NCI-H1930 (cell line): ENCODE data around the gene PAM.
A peak's percentile ranks its signal among the peaks of the same experiment; 100 is the strongest.

Source experiments
- DNase-seq, 2 experiments: peaks; one replicate each; lab custom pipeline; 2025; lab: John Stamatoyannopoulos, UW

PAM gene

DNA sequence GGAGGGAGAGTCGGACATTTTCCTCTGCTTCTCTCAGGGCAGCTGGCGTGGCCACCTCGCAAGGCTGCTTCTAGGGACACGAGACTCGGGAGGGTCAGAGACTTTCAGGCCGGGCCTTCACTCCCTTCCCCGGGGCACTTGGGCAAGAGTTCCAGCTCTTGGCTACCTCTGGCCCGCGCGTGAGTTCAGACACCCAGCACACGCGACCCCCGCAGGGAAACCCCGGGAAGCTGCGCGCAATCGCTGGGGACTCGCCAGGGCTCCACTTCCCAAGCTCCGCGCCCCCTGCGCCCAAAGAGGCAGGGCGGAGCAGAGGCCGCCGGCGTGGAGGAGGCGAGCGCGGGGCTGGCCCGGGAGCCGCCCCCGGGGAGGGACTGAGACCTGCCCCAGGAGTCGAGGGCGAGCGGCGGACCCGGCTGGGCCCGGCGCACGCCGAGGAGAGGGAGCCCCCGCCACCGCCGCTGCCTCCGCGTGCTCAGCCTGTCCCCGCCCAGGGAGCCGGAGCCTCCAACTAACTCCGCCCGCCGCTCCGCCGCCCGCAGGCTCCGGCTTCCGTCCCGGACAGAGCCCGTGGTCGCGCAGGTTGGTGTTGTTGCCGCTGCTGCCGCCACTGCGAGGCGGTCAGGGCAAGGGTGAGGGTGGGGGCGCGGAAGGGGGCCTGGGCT is at the start of gene PAM:
Gene PAM (plus strand): TSS at position 539 of the 665 bp plus-strand sequence. CDS start 110,891 bp downstream, outside the sequence.
- DNase-seq: peak; percentile 4 to 13

DNA sequence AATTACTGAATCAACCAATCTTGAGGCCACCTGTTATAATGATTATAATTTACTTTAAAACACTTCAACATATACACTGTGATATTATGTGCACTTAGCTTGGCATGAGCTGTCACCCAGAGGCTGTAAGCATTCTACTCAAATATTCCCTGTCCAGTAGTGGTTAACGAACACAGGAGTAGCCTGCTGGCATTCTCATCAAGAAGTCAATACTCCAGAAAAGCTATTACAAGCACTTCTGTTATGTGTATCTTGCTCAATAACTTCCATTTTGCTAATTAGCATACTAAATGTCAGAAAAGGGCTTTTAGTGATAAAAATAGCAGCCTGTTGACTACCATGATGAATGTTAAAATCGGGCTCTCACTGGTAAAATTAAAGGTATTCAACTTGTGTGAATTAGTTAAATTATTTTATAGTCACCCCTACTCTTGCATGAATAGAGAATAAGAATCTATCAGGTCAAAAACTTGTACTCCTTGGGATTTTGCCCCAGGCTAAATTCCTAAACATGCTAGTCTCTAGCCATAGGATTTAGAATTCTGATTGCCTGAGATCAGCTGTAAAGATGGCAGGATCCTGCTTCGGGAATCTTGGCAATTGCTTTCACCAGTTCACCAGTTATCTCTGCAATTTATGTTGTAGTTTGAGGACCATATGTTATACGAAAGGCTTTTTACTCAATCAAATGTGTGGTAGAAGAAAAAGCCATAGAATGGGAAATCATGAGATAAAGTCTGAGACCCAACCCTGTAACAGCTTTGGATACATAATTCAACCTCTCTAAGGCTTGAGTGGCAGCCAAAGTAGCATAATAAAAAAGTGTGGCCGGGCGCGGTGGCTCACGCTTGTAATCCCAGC is 43.4 kb upstream of the PAM start:
- DNase-seq: no peak

DNA sequence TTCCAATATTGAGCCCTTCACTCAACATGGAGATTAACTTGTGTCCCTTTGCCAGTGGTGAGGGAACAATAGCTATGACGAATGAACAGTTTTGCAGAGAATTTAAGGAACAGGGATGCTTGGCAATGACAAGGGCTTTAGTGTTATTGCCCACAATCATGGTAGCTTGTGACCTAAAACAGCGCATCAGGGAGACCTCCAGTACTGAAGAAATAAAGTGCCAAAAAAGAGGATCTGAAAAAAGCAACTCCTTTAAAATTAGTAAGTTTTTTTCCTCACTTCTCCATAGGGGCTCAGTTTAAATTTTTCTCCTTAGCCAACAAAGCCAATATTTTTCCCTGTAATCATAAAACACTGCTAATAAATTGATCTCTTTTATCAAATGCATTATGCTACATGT is 41.8 kb upstream of the PAM start:
- DNase-seq: no peak

DNA sequence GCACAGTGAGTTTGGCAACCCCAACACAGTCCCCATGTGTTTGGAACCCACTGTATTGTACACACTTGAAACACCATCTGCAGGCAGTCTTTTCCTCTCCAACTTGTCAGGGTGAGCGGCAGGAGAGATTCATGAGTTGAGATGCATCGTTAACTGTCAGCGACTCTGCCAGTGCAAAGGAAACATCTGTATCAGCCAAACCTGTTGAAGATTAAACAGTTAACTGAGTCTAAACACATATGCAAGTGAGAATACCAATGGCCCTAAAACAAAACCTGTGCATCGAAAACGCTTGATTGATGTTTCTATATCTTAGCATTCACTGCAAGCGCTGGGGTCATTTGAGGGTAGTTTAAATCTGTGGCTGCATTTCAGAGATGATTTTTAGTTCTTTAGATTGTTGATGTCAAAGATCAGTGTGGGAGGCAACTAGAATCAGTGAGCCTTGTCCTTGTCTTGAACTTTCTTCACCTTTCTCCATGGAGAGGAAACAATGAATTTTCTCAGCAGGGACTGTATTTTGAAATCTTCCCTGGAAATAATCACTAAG is 41.3 kb upstream of the PAM start:
- no peak for DNase-seq

DNA sequence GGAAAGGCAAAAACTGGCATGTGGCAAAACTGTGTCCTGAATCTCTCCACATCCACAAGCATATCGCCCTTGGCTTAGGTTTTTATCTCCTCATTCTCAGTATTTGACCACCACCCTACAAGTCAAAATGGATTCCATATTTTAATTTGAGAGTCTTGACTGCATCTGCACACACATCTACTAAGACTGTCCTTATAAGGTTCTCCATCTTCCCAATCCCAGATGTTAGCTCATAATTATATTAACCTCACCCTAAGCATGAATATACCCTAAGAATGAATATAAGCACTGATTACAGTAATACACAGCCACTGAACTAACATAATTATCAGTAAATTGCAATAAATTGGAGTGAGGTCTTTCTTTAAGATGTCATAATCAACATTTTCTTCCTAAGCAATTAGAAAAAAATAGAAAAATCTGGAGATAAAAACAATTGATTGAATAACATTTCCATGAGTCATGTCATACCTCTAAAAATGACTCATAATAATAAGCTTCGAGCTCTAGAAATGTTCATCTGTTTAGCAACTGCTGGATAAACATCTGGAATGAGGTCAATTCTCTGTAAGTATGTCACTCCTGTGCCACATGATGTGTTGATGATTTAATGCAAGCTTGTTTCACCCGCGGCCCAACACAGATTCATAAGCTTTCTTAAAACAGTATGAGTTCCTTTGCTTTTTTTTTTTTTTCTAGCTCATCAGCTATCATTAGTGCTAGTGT is 39.9 kb upstream of the PAM start:
- no peak for DNase-seq

DNA sequence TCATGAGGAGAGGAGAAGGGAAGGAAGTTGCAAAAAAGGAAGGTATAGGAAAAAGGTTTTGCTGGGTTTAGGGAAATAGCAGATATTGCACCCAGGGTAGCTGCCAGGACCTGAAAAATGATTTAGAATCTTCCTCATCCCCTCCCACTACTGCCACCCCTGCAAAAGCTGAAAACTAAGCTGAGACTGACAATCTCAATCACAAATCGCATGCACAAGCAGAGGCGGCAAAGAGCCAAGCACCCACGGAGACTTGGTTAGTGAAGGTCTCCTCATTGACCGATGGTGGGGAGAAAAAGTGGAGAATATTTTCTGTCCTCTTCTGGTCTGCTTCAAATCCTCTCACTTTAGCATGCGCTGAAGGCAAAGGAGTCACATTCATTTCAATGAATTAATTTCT is 39.1 kb upstream of the PAM start:
- no peak for DNase-seq

DNA sequence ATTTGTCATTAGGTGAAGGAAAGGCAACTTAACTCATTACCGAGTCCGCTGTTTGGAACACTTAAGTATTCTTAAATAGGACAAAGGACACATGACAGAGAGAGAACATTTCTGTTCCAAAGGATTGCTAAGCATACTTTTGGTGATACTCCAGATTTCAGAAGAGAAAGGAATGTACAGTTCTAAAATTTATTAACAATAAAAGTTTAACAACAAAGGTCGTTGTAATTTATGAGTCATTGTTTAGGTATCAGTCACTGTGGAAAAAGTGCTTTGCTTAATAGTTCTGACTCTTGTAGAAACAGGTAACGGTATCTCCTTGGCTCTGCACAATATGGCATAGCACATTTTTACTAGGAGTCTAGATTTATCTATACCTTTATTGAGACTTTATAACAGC is 36.3 kb upstream of the PAM start:
- no peak for DNase-seq

DNA sequence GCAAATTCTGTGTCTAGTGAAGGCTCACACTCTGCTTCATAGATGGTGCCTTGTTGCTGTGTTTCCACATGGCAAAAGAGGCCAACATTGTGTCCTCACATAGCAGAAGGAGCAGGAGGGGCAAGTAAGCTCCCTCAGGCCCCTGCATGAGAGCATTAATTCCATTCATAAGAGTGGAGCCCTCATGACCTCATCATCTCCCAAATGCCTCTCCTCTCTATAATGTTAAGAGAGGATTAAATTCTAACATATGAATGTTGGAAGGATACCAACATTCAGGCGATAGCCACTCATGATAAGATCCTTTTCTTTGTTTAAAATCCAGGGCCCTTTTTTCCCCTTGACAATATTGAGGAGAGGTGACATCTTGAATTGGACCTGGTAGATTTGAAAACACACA is 35.2 kb upstream of the PAM start:
- DNase-seq: no peak

DNA sequence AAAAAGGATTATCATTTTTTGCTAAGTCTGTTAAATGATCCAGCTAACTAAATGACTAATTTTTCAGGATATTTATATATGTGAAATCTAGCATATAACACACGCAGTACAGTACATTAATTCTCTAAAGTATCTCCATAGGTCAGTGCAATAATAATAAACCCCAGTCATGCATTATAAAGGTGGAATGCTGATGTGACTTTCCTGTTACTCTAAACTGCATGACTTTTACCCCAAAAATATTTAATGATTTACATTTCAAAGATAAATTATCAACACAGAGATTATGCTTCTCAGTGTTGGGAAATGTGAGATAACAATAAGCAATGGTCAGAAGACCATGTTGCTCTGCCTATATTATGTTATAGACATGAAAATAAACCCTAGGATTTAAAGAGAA is 34.1 kb upstream of the PAM start:
- no peak for DNase-seq

DNA sequence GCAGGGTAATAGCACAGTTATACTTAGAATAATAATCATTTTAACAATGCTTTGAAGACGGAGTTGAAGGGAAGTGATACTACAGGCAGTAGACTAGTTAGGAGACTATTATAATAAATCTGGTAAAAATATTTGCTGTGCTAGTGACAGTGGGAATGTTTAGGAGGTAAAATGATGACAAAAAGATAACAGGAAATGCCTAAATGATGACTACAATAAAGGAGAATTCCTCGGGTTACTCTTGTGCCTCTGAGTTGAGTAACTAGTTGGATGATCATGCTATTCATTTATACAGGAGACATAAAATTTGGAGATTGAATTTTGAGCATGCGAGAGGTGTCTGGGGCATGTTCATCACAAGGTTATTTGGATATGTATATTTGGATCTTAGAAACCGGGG is 32.2 kb upstream of the PAM start:
- DNase-seq: no peak

DNA sequence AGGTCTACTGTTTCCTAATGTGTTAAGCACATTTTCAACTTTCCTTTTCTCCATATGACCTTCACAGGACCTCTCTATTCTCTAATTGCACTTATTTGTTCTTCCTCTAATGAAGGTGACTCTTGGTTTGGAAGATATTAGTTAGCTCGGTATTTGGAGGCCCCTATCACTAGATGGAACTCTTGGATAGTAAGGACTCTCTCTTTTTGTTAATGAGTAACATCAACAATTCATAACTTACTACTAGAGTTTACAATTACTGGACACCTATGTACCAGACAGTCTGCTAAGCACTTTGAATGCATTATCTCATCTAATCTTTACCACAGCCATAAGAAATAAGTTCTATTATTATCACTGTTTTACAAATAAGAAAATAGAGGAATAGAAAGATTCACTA is 23.4 kb upstream of the PAM start:
- DNase-seq: no peak

DNA sequence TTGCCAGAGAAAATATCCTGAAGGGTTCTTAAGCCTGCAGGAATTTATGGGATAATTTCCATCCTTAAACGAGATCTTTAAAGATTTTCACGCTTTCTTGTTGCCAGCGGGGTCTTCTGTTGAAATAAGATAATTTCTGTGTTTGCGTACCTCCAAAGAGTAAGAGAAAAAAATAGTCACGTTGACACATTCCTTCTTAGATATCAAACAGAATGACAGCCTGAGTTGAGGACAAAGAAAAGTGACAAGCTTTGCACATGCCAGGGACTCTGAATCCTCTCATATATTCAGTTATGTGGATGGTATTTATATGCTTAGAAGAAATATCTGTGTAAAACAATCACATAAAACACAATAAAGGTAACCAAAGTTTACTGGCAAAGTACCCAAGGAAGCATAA is 21.6 kb upstream of the PAM start:
- DNase-seq: no peak

DNA sequence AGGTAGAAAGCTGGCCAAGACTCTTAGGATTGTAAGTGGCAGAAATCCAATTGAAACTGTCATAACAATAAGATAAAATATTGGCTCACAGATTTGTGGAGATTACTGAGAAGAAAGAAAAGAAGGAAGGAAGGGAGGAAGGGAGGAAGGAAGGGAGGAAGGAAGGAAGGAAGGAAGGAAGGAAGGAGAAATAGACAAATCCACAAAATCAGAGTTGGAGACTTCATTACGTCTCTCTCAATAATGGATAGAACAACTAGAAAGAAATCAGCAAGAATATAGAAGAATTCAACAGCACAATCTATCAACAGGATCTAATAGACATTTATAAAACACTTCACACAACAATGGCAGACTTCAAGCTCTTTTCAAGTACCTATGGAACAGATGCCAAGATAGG is 17.9 kb upstream of the PAM start:
- DNase-seq: no peak

DNA sequence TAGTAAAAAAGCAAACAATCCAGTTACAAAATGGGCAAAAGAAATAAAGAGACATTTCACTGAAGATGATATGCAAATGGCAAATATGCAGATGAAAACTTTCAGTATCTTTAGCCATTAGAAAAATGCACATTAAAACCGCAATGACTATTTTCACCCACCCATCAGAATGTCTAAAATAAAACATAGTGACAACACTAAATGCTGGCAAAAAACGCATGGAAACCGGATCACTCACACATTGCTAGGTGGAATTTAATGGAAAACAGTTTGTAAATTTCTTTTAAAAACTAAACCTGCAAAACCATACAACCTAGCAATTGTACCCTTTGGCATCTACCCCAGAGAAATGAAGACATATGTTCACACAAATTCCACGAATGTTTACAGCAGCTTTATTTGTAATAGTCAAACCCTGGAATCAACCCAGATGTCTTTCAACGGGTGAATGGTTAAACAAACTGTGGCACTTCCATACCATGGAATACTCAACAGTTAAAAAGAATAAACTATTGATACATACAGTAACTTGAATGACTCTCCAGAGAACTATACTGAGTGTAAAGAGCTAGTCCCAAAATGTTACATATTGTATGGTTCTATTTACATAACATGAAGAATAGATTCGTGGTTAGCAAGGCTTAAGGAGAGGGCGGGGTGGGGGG is 17.2 kb upstream of the PAM start:
- no peak for DNase-seq

DNA sequence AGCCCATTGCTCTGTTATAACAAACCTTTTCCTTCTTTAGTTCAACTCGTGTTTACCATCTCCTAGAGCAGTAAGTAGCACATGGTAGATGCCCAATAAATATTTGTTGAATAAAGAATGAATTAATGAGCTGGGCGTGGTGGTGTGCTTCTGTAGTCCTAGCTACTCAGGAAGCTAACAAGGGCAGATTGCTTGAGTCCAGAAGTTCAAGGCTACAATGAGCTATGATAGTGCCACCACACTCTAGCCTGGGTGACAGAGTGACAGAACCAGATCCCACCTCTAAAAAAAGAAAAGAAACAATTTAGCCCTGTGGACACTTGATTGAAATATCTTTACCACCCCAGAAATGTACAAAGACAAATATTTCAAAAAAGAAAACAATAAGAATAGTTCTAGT is 14.6 kb upstream of the PAM start:
- no peak for DNase-seq

DNA sequence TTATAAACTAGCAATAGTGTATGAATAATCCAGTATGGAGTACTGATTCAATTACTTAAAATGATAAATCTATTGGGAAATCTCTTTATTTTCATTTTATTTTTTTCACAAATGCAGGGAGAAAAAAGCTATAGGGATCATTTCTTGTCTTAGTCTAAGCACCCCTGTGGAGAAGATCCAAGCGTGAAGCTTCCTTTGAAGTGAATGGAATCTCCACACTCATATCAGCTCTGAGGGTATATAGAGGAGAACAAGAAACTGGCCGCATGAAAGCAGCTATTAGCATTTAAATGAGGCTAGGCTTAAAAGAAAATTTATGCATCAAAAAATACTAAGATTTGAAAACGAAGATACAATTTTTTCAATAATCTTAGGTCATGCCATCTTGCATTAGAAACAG is 12.9 kb upstream of the PAM start:
- DNase-seq: no peak

DNA sequence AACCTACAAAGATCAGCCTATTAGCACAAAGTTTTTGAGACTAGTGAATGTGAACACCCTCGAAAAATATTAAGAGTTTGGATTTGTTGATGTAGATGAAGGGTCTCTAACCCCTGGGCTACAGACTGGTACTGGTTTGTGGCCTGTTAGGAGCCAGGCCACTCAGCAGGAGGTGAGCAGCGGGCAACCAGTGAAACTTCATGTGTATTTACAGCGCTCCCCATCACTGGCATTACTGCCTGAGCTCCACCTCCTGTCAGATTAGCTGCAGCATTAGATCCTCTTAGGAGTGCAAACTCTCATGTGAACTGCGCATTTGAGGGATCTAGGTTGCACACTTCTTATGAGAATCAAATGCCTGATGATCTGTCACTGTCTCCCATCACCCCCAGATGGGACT is 11.2 kb upstream of the PAM start:
- no peak for DNase-seq

DNA sequence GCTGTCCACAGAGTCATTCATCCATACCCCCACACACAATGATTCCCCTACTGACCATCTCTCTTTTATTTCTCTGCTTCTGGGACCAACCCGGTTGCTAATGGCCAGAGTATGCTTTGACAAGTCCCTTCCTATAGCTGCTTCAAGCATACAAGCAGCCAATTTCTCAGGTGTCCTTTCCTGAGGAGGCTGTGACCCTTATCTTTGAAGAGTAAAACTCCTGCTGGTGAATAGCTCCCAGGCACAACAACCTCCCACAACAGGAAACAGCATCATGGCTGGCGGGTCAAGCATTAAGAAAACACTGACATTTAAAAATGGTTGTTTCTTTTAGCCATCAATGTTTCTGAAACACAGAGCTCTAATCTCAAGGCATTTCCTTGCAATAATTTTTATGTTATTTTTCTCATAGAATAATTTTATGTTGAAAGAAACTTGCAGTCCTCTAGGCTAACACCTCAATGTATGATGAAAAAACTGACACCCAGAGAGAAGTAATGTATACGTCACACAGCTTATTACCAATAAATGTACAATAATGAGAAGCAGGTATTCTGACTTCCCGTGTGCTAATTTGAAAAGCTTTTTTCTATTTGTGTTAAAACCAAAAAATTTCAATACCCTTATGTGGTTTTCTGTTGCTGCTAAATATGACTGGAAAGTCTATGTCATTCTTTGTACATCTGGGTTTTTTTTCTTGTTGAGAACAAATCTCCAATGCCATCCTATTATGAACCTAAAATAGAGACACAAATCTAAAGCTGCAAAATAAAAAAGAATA is 7.5 kb upstream of the PAM start:
- DNase-seq: no peak

DNA sequence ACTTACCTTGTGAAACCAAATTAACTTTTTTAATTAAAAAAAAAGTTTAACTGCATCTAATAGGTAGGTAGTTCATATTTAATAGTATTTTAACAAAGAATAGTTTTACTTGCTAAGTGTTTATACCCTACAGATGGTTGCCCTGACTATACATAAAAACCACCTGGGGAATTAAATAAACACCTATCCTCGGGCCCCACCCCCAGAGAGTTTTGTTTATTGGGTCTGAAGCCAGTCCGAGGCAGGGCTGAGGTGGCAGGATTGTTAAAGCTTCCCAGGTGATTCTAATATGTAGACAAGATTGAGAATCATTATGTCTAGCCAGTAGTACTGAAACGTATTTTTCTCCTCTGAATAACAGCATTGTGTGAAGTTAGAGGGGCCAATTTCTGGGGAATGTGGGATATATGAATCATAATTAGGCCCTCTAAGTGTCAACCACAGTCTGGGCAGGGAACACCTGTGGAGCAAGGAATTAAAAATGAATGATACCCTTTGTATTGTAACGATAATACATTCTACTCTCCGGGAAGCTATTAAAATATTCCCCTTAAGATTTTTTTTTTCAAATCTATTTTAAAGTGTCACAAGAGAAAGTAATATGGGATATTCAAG is 5.6 kb upstream of the PAM start:
- DNase-seq: no peak

DNA sequence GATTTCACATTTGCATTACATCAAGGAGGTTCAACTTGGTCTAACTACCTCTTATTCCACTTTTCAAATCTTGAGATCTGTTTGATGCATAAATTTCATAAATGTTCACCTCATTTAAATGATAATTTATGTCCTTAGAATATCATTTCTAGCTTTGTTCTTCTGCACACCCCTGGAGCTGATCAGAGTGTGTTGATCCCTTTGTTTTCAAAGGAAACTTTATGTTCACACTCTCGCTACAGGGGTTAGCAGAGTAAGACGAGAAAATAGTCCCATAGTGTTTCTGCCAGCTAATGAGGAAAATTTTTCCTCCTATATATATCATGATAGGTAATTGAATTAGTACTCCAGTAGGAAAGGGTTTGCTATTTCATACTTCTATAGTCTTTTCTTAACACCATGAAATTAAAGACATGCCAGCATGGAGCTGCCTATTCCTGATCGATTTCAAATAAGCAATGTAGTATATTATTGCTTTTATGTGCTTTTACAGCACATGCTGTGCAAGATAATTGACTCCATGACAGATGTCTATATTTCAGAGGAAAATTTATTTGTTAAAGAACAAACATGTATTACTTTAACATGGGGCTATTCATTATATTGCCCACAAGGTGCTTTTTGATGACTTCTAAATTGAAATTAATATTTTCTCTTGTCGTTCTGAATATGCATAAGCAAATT is 4.8 kb upstream of the PAM start:
- DNase-seq: no peak
